Motor neuron (in vitro differentiated cells): ENCODE data around the gene SLC35E1. TPM values are rescaled to one million over a fixed set of nuclear protein-coding genes. Genes with fewer than 3 reads are reported as not detected.
A peak's percentile ranks its signal among the peaks of the same experiment; 100 is the strongest.
"Not testable (repeated sequence)": the region's sequence is repeated elsewhere in the genome, so short reads cannot be mapped to it uniquely, and the experiment has no call there.

Experiments
- ATAC-seq, 8 experiments: fragments of 200-7000 bp; cut with Tn5 transposase; replicated peaks in 6 of 8; 2 replicates each; pipeline ENCODE4 v1.8.0; 2021; ENCODE audit warnings: mild to moderate bottlenecking in 8 of 8, moderate library complexity in 8 of 8
- H3K27ac ChIP-seq, 2 donors: fragments of 250-450 bp; sonication (Bioruptor Pico); 2 replicates each; pipeline ENCODE4 v1.9.0; 2021; ENCODE audit warnings: antibody characterized with exemption in 2 of 2, mild to moderate bottlenecking in 2 of 2, moderate library complexity in 1 of 2
- H3K4me1 ChIP-seq, 2 donors: fragments of 250-450 bp; sonication (Bioruptor Pico); replicated peaks in 1 of 2; 2 replicates each; pipeline ENCODE4 v1.6.1; 2021; ENCODE audit warnings: antibody characterized with exemption in 2 of 2, mild to moderate bottlenecking in 2 of 2, moderate library complexity in 1 of 2
- H3K4me3 ChIP-seq, 5 donors: fragments of 250-450 bp; sonication (Bioruptor Pico); 2 replicates each; pipeline ENCODE4 v1.9.0; 2021; ENCODE audit warnings: antibody characterized with exemption in 5 of 5, mild to moderate bottlenecking in 5 of 5, moderate library complexity in 4 of 5
- WGBS, 10 experiments: fragments of 450-650 bp; shearing (Covaris generic); methylation state at CpG; one replicate each; pipeline ENCODE4 v1.0.0; 2022; 5-methylcytosine and 5-hydroxymethylcytosine counted together
- in situ Hi-C, 9 experiments: fragments of 400-800 bp; cut with MboI; loops; one replicate each; pipeline ENCODE4 v1.15.0; 2021; ENCODE audit warnings: low sequenced_read_pairs in 9 of 9, low pct_unique_long_range_greater_than_20kb in 2 of 9; ENCODE audit not compliant: unreplicated experiment in 9 of 9
- total RNA-seq, 8 experiments: library from RNA; unstranded; fragments of 300-600 nt; gene quantifications; 2 replicates each; pipeline versions ENCODE4 v1.2.3 to v1.2.4, GENCODE V29; 2022

Gene SLC35E1
- total RNA-seq, 8 experiments from 2014 or later, result 19.5 to 37.4 (median 29.2) TPM

GRCh38 chr19:16519230-16519687 lies 53.0 kb downstream of the SLC35E1 start:
- in situ Hi-C loops, result no loop called here
- 85 to 100% (median 93%) methylated on average over 1 to 7 of the region's 24 CpGs; no CpG with 5 or more reads in 4 of the 10 experiments for WGBS, 10 experiments
- Histone ChIP-seq H3K27ac (no peak overlapping the region), H3K4me1 (no peaks in the 10 kb centered on the region), H3K4me3 (no peak overlapping the region)
- ATAC-seq, result peak in 5 of 8 experiments; percentile 9 to 23 (median 14)

- 90 to 100% (median 92%) methylated on average over 2 to 14 of the region's 33 CpGs; no CpG with 5 or more reads in 3 of the 10 experiments for WGBS, 10 experiments
- in situ Hi-C loops, result no loop called here
- Histone ChIP-seq H3K4me1 (no peaks in the 10 kb centered on the region), H3K27ac (no peak overlapping the region), H3K4me3 (no peak overlapping the region)
- ATAC-seq, result peak in 5 of 8 experiments; percentile 4 to 15 (median 11)
These were observed 53.6 kb downstream of the SLC35E1 start for GRCh38 chr19:16518483-16519229.

- Histone ChIP-seq H3K4me3 (no peak overlapping the region), H3K27ac (no peak overlapping the region), H3K4me1 (no peaks in the 10 kb centered on the region)
- 73 to 95% (median 89%) methylated on average over 3 to 12 of the region's 14 CpGs; no CpG with 5 or more reads in 3 of the 10 experiments for WGBS, 10 experiments
- no peak for ATAC-seq
- in situ Hi-C loops, result no loop called here
These were observed 54.2 kb downstream of the SLC35E1 start for GRCh38 chr19:16518061-16518460.

GRCh38 chr19:16516923-16517610 lies 55.1 kb downstream of the SLC35E1 start:
- WGBS, 10 experiments, result 87 to 100% (median 100%) methylated on average over 1 to 7 of the region's 14 CpGs; no CpG with 5 or more reads in 5 of the 10 experiments
- peak in 5 of 8 experiments; percentile 2 to 8 (median 3) for ATAC-seq
- Histone ChIP-seq H3K4me1 (no peaks in the 10 kb centered on the region), H3K4me3 (no peak overlapping the region), H3K27ac (no peak overlapping the region)
- in situ Hi-C loops, result no loop called here

- H3K27ac ChIP-seq, result no peak overlapping the region
- H3K4me3 ChIP-seq, result no peak overlapping the region
- in situ Hi-C loops, result no loop called here
- H3K4me1 ChIP-seq, result no peaks in the 10 kb centered on the region
- ATAC-seq, result no peak
- 80 to 100% (median 95%) methylated on average over 1 to 12 of the region's 15 CpGs; no CpG with 5 or more reads in 4 of the 10 experiments for WGBS, 10 experiments
These were observed 55.8 kb downstream of the SLC35E1 start for GRCh38 chr19:16516381-16516780.

GRCh38 chr19:16514383-16515019 lies 57.7 kb downstream of the SLC35E1 start:
- Histone ChIP-seq H3K4me1 (no peaks in the 10 kb centered on the region), H3K27ac (no peak overlapping the region), H3K4me3 (no peak overlapping the region)
- WGBS, 10 experiments, result 70 to 100% (median 92%) methylated on average over 2 to 6 of the region's 24 CpGs; no CpG with 5 or more reads in 6 of the 10 experiments
- peak in 2 of 8 experiments; percentile 6 to 36 for ATAC-seq
- in situ Hi-C loops, result no loop called here

GRCh38 chr19:16512611-16513010 lies 59.6 kb downstream of the SLC35E1 start:
- H3K4me3 ChIP-seq, H3K27ac ChIP-seq, H3K4me1 ChIP-seq, in situ Hi-C loops, ATAC-seq: not testable (repeated sequence)
- WGBS, 10 experiments, result 83 to 100% (median 93%) methylated on average over 3 to 8 of the region's 10 CpGs; no CpG with 5 or more reads in 2 of the 10 experiments

- Histone ChIP-seq H3K4me1 (no peaks in the 10 kb centered on the region), H3K27ac (no peak overlapping the region), H3K4me3 (no peak overlapping the region)
- in situ Hi-C loops, result no loop called here
- no peak for ATAC-seq
- 85 to 97% (median 94%) methylated on average over 3 to 9 of the region's 28 CpGs; no CpG with 5 or more reads in 6 of the 10 experiments for WGBS, 10 experiments
These were observed 62.8 kb downstream of the SLC35E1 start for GRCh38 chr19:16509141-16510061.

- in situ Hi-C loops, result no loop called here
- Histone ChIP-seq H3K4me1 (no peaks in the 10 kb centered on the region), H3K4me3 (no peak overlapping the region), H3K27ac (no peak overlapping the region)
- ATAC-seq, result no peak
- WGBS, 10 experiments, result 79 to 100% (median 100%) methylated on average over 1 to 5 of the region's 5 CpGs; no CpG with 5 or more reads in 1 of the 10 experiments
These were observed 63.7 kb downstream of the SLC35E1 start for GRCh38 chr19:16508546-16508945.

GRCh38 chr19:16506961-16507360 lies 65.3 kb downstream of the SLC35E1 start:
- no peak overlapping the region for H3K4me3 ChIP-seq
- 0 to 100% (median 91%) methylated on average over 1 to 5 of the region's 6 CpGs; no CpG with 5 or more reads in 2 of the 10 experiments for WGBS, 10 experiments
- no peak overlapping the region for H3K27ac ChIP-seq
- ATAC-seq, result no peak
- in situ Hi-C loops, result no loop called here
- H3K4me1 ChIP-seq, result no peaks in the 10 kb centered on the region

GRCh38 chr19:16506161-16506560 lies 66.1 kb downstream of the SLC35E1 start:
- in situ Hi-C loops, H3K4me1 ChIP-seq, H3K27ac ChIP-seq, ATAC-seq, H3K4me3 ChIP-seq: not testable (repeated sequence)
- WGBS, 10 experiments, result 84 to 100% (median 100%) methylated on average over 1 to 5 of the region's 11 CpGs; no CpG with 5 or more reads in 1 of the 10 experiments

- Histone ChIP-seq H3K4me1 (no peaks in the 10 kb centered on the region), H3K4me3 (no peak overlapping the region), H3K27ac (no peak overlapping the region)
- in situ Hi-C loops, result no loop called here
- ATAC-seq, result no peak
- WGBS, 10 experiments, result 88 to 100% (median 96%) methylated on average over 1 to 2 of the region's 3 CpGs; no CpG with 5 or more reads in 4 of the 10 experiments
These were observed 67.9 kb downstream of the SLC35E1 start for GRCh38 chr19:16504271-16504670.
